HG03457 (cell line): ENCODE results near the gene RBFOX2.
"Not testable (repeated sequence)": the region's sequence is repeated elsewhere in the genome, so short reads cannot be mapped to it uniquely, and the experiment has no call there.

Experiments used
- ATAC-seq: cut with Tn5 transposase; IDR thresholded peaks from one replicate; pipeline ENCODE4 v1.9.1; 2021; ENCODE audit warnings: moderate number of reproducible peaks; ENCODE audit not compliant: unreplicated experiment

Gene RBFOX2

DNA sequence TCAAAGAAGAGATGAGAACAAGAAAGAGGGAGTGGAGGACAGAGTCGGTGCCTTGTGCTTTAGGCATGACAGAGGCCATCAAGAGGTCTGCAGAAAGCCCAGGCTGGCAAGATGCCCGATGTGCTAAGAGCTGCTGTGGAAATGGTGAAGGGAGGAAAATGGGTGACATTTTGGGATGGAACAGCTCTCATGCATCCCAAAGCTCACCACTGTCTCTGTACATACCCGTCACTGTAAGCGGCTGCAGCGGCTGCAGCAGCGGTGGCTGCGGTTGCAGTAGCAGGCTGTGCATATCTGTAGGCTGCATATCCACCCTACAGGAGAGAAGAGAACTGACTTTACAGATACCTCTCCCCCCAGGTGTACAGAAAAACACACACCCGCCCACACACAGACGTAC, 282.4 kb downstream of the RBFOX2 start:
- no peak for ATAC-seq

DNA sequence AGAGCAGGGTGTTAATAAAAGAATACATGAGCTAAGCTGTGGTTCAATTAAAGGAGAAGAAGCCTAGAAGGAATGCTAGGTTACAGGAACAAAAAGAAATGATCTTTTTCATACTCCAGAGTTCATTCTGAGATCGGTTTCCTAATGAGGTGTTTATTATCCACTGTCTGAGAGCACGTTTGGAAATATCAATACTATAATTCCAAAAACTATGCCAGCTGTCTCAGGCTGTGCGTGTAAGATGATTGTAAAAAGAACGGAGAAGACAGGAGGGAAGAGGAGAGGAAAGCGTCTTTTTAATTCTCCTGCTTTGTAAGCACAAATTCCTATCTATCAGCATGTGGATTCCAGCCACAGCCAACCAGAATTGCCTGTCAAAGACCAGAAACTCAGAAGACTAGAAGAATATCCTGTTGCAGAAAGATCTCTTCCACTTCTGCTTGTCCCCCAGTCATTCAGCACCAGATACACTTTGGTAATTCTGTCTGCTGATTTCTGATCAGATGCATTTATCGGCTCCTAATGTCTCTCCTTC, 285.2 kb downstream of the RBFOX2 start:
- no peak for ATAC-seq

DNA sequence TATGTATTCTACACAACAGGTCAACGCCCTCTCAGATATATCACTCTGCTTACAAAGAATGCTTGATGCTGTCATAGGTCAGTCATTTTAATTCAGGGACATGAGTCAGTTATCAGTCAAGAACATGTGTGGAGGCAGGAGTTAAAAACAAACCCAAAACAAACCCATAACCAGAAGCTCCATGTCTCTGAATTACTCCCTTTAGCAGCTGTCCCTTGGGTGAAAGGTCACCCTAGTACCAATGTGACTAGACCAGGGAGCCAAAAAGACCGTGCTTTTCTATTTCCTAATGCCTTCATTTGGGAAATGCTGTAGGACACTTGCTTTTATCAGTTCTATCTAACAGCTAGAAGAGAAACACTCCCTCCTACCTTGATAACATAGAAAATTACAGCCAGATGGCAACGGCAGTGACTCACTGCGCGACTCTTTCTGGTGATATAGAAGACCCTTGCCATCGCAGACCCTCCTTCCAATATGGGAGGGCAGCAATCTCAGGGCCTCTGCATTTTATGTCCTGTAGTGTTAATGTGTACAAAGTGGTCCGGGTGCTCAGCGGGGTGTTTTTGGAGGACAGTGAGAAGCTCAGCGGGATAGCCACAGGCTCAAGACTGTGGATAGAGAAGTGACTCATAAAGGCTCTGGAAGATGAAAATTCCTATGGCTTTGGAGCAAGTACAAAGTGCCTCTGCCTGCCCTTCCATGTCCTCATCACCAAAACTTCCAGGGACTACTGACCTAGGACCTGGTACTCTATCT, 286.1 kb downstream of the RBFOX2 start:
- ATAC-seq = no peak

GRCh38 chr22:35740616-35741015, 288.0 kb downstream of the RBFOX2 start:
- ATAC-seq = no peak

DNA sequence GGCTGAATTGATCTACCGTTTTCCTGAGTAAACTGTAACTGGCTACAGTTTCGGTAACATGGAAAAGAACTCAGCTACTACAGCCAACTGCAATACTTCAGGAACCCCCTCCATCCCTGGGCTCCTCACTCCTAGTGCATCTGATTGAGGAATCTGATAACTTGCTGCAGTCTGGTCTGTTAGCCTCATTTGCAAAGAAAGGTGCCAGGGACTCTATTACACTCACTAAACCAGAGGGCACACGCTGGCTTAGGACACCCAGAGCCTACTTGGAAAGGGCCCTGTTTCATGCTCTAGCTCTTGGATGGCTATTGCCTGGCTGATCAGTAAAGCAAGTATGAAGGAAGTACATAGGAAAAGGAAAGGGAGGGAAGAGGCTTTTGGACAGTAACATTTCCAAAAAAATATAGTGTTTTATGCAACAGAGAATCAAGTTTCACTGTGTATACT, 288.7 kb downstream of the RBFOX2 start:
- ATAC-seq = no peak

DNA sequence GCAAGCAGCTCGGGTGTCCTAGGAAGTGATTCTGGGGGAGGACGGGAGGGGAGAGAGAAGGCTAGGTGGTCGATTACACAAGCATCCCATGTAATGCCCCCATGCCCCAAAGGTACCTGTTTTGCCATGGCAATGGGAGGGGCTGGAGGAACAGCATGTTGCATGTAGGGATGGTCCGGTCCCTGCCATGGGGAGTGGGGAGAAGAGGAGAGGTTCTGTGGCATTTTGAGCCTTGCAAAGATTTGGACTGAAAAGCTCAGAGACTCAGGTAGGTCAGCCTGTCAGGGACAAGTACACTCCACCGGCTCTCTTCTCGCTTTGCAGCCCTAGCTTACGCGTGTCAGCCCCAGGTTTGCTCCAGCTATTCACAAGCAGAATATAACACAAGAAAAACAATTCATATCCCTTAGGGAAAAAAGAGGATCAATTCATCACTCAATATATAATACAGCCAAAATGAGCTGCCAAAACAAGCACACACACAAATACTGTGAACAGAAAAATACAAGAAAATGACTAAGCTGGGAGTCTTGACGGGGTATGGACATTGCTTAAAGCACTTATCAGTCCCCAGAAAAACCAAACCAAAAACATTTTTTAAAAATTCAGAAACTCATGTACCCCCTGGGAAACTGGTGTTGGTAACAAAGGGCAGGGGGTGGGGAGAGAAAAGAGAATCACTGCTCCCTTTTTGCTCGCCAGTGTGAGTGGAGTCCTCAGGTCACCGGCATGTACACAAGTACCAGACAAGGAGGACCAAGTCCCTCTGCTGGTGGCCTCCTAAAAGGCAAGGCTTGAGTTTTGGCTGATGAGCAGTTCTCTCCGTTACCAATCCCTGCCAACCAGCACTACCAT, 289.3 kb downstream of the RBFOX2 start:
- no peak for ATAC-seq

DNA sequence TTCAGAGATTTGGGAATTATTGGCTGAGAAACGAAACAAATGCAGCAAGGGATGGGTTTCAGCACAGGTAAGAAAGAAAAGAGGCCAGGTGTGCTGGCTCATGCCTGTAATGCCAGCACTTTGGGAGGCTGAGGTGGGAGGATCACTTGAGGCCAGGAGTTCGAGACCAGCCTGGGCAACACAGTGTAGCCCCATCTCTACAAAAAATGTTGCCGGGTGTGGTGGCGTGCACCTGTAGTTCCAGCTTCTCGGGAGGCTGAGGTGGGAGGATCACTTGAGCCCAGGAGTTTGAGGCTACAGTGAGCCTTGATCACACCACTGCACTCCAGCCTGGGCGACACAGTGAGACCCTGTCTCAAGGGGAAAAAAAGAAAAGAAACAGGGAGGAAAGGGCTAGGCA, 290.7 kb downstream of the RBFOX2 start:
- ATAC-seq = not testable (repeated sequence)

DNA sequence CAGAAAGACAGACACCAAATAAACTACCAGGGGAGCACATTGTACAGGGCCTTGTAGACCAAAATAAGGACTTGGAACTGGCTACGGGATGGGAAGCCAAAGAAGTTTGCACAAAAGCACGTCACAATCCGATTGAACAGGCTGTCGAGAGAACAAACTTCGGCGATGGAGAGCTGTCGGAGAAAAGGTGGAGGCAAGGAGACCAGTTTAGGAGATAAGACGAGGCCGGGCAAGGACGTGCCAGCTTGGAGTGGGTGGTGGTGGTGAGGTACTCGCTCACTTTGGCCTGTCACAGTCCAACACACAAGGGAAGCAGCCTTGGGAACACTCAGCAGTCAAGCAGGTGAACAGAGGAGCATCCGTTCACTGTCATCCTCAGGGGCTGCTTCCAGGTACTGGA, 291.9 kb downstream of the RBFOX2 start:
- ATAC-seq = no peak

- ATAC-seq = no peak
These were observed 292.5 kb downstream of the RBFOX2 start for GRCh38 chr22:35736166-35736565.

DNA sequence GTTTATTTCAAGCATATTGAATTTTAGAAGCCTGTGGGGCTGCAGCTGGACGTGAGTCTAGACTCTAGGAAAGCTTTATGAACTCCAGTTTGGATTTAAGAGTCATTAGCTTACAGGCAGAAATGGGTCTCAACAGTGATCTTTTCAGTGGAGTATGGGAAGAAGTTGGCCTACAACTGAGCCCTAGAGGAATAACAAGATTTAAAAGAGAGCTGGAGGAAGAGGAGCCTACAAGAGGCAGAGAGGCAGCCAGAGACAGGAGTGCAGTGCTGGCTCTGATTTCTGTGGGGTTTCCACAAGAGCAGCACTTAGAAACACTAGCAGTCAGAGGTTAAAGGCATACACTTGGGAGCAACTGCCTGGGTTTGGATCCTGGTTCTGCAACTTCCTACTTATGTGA, 293.1 kb downstream of the RBFOX2 start:
- ATAC-seq = no peak

- ATAC-seq = no peak
These were observed 294.2 kb downstream of the RBFOX2 start for GRCh38 chr22:35734517-35734827.

DNA sequence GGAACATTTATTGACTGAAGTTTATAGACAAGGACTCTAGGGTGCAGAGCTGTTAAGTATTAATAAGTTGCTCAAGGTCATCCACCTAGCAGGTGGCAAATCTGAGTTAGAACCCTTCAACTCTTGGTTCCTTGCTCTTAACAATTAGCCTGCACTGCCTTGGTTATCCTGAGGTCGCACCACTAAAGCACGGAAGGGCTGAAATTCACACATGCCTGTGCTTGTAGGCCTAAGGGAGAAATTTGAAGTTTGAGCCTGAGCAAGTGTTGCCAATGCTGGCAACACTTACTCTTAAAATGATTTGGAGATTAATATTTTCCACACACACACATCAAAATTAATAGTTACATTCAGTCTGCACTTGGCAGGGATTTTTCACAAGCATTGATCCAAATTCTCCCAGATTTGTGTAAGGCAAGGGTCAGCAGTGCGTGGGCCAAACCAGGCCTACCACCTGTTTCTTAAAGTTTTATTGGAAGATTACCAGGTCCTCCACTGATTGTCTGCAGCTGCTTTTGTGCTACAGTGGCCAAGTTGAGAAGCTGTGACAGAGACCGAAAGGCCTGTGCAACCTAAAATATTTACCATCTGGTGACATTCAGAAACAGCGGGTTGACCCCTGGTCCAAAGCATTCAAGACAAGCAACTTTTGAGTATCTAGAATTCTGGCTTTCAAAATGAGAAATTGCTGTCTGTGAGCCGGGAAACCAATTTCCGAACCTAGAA, 294.7 kb downstream of the RBFOX2 start:
- ATAC-seq = no peak

GRCh38 chr22:35733036-35733435, 295.6 kb downstream of the RBFOX2 start:
- no peak for ATAC-seq

DNA sequence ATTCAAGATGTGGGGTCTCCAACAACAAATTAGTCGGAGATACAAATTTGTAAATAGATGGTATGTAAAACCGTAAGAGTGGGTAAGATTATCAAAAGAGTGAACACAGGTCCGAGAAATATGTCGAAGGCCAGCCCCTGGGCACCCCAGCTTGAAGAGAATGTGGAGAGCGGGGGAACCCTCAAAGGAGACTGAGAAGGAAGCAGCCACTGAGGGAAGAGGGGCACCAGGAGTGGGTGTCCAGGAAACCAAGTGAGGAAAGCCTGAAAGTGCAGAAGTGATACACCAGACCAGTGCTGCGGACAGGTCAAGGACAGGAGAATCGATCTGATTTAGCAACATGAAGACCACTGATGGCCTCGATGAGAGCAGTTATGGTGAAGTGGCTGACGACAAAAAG, 296.5 kb downstream of the RBFOX2 start:
- no peak for ATAC-seq

GRCh38 chr22:35731321-35731720, 297.3 kb downstream of the RBFOX2 start:
- no peak for ATAC-seq

DNA sequence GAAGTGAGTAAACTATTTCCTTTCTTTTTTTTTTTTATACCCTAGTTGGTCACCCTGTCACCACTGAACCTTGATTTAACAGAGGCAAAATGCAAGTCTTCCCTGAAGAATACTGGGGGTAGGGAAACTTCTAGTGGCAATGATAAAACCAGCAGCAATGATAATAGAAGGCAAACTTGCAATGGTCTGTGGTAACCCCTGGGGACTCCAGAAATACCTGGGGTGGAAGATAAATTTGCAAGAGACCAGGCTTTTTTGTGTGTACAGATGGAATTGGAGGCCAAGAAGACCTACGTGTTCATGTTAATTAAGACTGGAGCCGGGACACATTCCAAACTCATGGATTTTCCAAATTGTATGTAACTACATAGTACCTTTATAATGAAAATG, 299.3 kb downstream of the RBFOX2 start:
- no peak for ATAC-seq

DNA sequence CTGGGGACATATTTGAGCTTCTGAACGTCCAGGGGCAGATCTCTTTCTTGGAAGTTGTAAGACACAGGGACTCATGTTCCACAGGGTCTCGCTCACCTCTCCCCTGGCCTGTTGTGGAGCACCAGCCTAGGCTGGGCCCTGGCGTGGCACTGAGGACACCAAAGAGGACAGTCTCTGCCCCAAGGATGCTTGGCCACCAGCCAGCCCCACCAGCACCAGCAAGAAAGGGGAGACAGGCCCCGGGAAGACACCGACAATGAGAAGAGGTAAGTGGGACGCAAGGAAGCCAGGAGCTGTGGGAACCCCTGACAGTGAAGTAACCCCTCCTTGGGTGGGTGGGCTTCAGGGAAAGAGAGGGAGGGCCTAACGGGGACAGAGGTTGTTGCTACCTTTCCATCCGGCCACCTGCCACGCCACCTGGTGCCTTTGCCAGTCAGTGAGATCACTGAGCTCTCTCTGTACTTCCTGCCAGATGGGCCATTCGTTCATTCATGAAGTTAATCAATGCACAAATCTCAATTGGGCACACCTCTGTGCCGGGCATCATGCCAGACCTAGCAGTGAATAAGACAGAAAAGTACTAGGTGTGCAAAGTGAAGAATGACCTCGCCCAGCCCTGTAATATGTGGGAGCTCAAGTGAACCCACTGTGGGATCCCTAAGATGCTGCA, 299.9 kb downstream of the RBFOX2 start:
- ATAC-seq = no peak

DNA sequence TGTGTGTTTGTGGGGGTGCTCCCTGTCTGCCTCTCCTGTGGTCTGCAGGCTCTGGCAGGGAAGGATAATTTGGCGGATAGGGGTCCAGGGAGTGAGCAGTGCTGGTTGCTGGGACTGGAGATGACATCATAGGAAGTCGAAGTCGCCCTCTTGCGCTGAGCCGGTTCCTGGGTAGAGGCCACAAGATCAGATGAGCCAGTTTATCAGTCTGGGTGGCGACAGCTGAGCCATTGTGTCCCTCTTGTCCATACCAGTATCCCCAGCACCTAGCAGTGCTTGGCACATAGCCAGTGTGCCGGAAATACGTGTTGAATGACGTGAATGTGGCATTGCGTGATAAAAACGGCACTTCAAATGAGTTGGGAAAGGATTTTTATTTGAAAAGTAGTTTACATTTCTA, 301.2 kb downstream of the RBFOX2 start:
- ATAC-seq = no peak

GRCh38 chr22:35726933-35727332, 301.7 kb downstream of the RBFOX2 start:
- ATAC-seq = no peak

GRCh38 chr22:35726398-35726797, 302.2 kb downstream of the RBFOX2 start:
- no peak for ATAC-seq

DNA sequence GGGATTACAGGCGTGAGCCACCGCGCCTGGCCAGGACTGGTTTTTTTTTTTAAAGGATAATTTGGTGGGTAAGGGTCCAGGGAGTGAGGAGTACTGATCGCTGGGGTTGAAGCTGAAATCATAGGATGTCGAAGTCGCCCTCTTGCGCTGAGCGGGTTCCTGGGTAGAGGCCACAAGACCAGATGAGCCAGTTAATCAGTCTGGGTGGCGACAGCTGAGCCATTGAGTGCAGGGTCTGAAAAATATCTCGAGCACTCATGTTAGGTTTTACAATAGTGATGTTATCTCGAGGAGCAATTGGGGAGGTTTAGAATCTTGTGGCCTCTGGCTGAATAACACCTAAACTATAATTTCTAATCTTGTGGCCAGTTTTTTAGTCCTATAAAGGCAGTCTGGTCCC, 303.1 kb downstream of the RBFOX2 start:
- no peak for ATAC-seq
